ENCODE results near the gene ZNF711.

The ZNF711 gene

DNA sequence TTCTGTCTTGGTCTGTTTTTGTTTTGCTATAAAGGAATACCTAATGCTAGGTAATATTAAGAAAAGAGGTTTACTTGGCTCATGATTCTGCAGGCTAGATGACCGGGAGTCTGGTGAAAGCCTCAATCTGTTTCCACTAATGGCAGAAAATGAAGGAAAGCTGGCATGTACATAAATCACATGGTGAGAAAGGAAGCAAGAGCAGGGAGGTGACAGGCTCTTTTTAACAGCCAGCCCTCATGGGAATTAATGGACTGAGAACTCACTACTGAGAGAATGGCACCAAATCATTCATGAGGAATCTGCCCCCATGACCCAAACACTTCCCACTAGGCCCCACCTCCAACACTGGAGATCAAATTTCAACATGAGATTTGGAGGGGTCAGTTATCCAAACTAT lies 27.8 kb upstream of the ZNF711 start:
- Histone ChIP-seq H3K27ac (ENCODE audit: low read length, poor library complexity, severe bottlenecking) (no peak overlapping the region), H3K9ac (ENCODE audit: low read length) (no peak overlapping the region)

DNA sequence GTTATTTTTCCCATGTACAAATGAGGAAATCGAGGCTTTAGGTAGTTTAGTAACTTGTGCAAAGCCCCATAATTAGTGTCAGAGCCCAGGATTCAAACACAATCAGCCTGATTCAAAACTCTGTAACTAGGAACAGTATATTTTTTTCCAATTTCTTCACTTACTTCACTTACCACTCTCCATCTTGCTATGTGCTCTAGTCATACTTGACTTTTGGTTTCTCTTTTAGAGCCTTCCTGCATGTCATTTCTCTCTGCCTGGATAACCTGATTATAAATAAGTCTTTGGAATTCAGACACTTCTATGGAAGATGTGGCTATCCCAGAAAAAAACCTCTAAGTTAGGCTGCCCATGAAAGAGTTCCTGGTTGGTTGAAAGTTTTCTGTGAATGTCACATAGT lies 22.4 kb upstream of the ZNF711 start:
- Histone ChIP-seq H2BK12ac (ENCODE audit: low read length in 2 of 2) (no peak overlapping the region), H3K4ac (ENCODE audit: low read depth in 1 of 2, low read length in 2 of 2) (no peak overlapping the region), H3K27ac (ENCODE audit: low read length, poor library complexity, severe bottlenecking) (no peak overlapping the region), H3K23ac (ENCODE audit: low read length in 2 of 2) (no peak overlapping the region), H2BK15ac (ENCODE audit: low read depth, poor library complexity, severe bottlenecking) (no peak overlapping the region), H2AK5ac (ENCODE audit: low read length, severe bottlenecking) (no peak overlapping the region), H4K8ac (ENCODE audit: low read length) (no peak overlapping the region), H3K4me1 (ENCODE audit: control insufficient read depth, insufficient read depth, low read depth, low read length) (no peaks in the 10 kb centered on the region), H3K18ac (ENCODE audit: low read depth in 1 of 2, low read length in 2 of 2) (no peak overlapping the region), H3K4me2 (ENCODE audit: low read length, poor library complexity, severe bottlenecking) (no peak overlapping the region), H2BK120ac (ENCODE audit: low read depth, low read length) (no peak overlapping the region), H3K79me1 (replicated peaks; ENCODE audit: low read length, poor library complexity, severe bottlenecking) (no peaks in the 10 kb centered on the region), H3K9ac (ENCODE audit: low read length) (no peak overlapping the region), H3K27me3 (ENCODE audit: control insufficient read depth in 1 of 2, insufficient read depth in 1 of 2, low read length in 2 of 2) (no peaks in the 10 kb centered on the region), H2BK5ac (ENCODE audit: low read depth, low read length, poor library complexity, severe bottlenecking) (no peak overlapping the region), H3K9me3 (ENCODE audit: control insufficient read depth, low read length) (no peaks in the 10 kb centered on the region), H3K14ac (ENCODE audit: low read length in 2 of 2) (no peak overlapping the region), H4K91ac (ENCODE audit: low read length) (no peak overlapping the region), H3K36me3 (ENCODE audit: control insufficient read depth in 1 of 2, insufficient read depth in 2 of 2, low read depth in 1 of 2, low read length in 2 of 2) (no peaks in the 10 kb centered on the region), H3K4me3 (ENCODE audit: insufficient read depth in 1 of 2, low read depth in 1 of 2, low read length in 2 of 2) (no peak overlapping the region), H2AFZ (ENCODE audit: low read depth, low read length) (no peak overlapping the region)
- whole genome bisulfite sequencing, result no CpG with 5 or more reads among the region's 1 CpG
- DNase-seq, result peak; percentile 0

More for the DNA sequence above, 27.8 kb upstream of the ZNF711 start:
- H3K14ac ChIP-seq (ENCODE audit: low read length in 2 of 2), result no peak overlapping the region
- H3K9me3 ChIP-seq (ENCODE audit: control insufficient read depth, low read length), result no peaks in the 10 kb centered on the region
- H3K18ac ChIP-seq (ENCODE audit: low read depth in 1 of 2, low read length in 2 of 2), result no peak overlapping the region
- H3K4me1 ChIP-seq (ENCODE audit: control insufficient read depth, insufficient read depth, low read depth, low read length), result no peaks in the 10 kb centered on the region
- no peak overlapping the region for H3K4me2 ChIP-seq (ENCODE audit: low read length, poor library complexity, severe bottlenecking)
- no peak overlapping the region for H2BK15ac ChIP-seq (ENCODE audit: low read depth, poor library complexity, severe bottlenecking)
- no peak overlapping the region for H3K23ac ChIP-seq (ENCODE audit: low read length in 2 of 2)
- no peaks in the 10 kb centered on the region for H3K36me3 ChIP-seq (ENCODE audit: control insufficient read depth in 1 of 2, insufficient read depth in 2 of 2, low read depth in 1 of 2, low read length in 2 of 2)
- no peak overlapping the region for H4K91ac ChIP-seq (ENCODE audit: low read length)
- no peaks in the 10 kb centered on the region for H3K79me1 ChIP-seq (replicated peaks; ENCODE audit: low read length, poor library complexity, severe bottlenecking)
- no peak overlapping the region for H2AK5ac ChIP-seq (ENCODE audit: low read length, severe bottlenecking)
- DNase-seq, result no peak
- H3K4ac ChIP-seq (ENCODE audit: low read depth in 1 of 2, low read length in 2 of 2), result no peak overlapping the region
- H3K4me3 ChIP-seq (ENCODE audit: insufficient read depth in 1 of 2, low read depth in 1 of 2, low read length in 2 of 2), result no peak overlapping the region
- no peaks in the 10 kb centered on the region for H3K27me3 ChIP-seq (ENCODE audit: control insufficient read depth in 1 of 2, insufficient read depth in 1 of 2, low read length in 2 of 2)
- H2BK12ac ChIP-seq (ENCODE audit: low read length in 2 of 2), result no peak overlapping the region
- no peak overlapping the region for H4K8ac ChIP-seq (ENCODE audit: low read length)
- WGBS, result 27% methylated on average over 1 of the region's 1 CpG
- H2BK5ac ChIP-seq (ENCODE audit: low read depth, low read length, poor library complexity, severe bottlenecking), result no peak overlapping the region
- no peak overlapping the region for H2BK120ac ChIP-seq (ENCODE audit: low read depth, low read length)
- H2AFZ ChIP-seq (ENCODE audit: low read depth, low read length), result no peak overlapping the region

DNA sequence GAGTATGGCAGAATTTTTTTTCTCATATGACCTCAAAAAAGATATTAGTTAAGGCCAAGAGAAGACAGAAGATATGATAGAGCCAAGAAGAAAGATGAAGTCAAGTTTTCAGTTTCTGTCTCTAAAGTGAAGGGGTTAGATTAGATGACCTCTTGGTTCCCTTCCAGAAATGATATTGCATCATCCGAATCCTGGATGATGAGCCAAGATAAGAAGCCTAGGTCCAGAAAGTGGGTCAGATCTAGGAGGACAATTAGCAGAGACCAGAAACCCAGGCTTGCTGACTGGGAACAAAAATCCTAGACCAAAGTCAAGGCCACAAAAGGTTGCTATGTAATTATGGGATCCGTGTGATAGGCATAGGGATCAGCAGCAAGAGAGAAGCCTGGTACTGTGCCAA lies 20.4 kb upstream of the ZNF711 start:
- Histone ChIP-seq H2AK5ac (ENCODE audit: low read length, severe bottlenecking) (no peak overlapping the region), H3K18ac (ENCODE audit: low read depth in 1 of 2, low read length in 2 of 2) (no peak overlapping the region), H3K23ac (ENCODE audit: low read length in 2 of 2) (no peak overlapping the region), H3K4ac (ENCODE audit: low read depth in 1 of 2, low read length in 2 of 2) (no peak overlapping the region), H3K4me2 (ENCODE audit: low read length, poor library complexity, severe bottlenecking) (no peak overlapping the region), H3K36me3 (ENCODE audit: control insufficient read depth in 1 of 2, insufficient read depth in 2 of 2, low read depth in 1 of 2, low read length in 2 of 2) (no peaks in the 10 kb centered on the region), H2BK5ac (ENCODE audit: low read depth, low read length, poor library complexity, severe bottlenecking) (no peak overlapping the region), H3K27me3 (ENCODE audit: control insufficient read depth in 1 of 2, insufficient read depth in 1 of 2, low read length in 2 of 2) (no peaks in the 10 kb centered on the region), H3K9me3 (ENCODE audit: control insufficient read depth, low read length) (no peaks in the 10 kb centered on the region), H3K4me1 (ENCODE audit: control insufficient read depth, insufficient read depth, low read depth, low read length) (no peaks in the 10 kb centered on the region), H2BK120ac (ENCODE audit: low read depth, low read length) (no peak overlapping the region), H3K79me1 (replicated peaks; ENCODE audit: low read length, poor library complexity, severe bottlenecking) (no peaks in the 10 kb centered on the region), H2BK15ac (ENCODE audit: low read depth, poor library complexity, severe bottlenecking) (no peak overlapping the region), H2AFZ (ENCODE audit: low read depth, low read length) (no peak overlapping the region), H2BK12ac (ENCODE audit: low read length in 2 of 2) (no peak overlapping the region), H3K4me3 (ENCODE audit: insufficient read depth in 1 of 2, low read depth in 1 of 2, low read length in 2 of 2) (no peak overlapping the region), H3K27ac (ENCODE audit: low read length, poor library complexity, severe bottlenecking) (no peak overlapping the region), H3K14ac (ENCODE audit: low read length in 2 of 2) (no peak overlapping the region), H4K91ac (ENCODE audit: low read length) (no peak overlapping the region), H4K8ac (ENCODE audit: low read length) (no peak overlapping the region), H3K9ac (ENCODE audit: low read length) (no peak overlapping the region)
- WGBS, result 84% methylated on average over 2 of the region's 2 CpGs
- no peak for DNase-seq

DNA sequence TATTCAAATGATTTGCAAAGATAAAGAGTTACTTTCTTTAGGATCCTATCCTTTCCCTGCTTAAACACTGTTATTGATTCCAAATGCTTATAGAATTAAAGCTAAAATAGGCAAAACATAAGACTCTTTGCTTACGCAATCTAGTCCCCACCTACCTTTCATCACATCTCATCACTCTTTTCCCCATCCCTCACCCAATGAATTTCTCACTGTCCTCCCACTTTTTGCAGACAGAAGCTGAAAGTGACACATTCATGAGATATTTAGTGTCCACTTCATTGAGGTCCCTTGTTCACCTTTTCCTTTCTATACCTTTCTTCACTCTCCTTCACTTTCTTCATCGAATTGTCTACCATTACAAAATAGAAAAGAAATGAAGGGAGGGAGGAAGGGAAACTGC lies 636 bp upstream of the ZNF711 start:
- no peak overlapping the region for H2AK5ac ChIP-seq (ENCODE audit: low read length, severe bottlenecking)
- peak overlapping the region; percentile 65 for H3K4me2 ChIP-seq (ENCODE audit: low read length, poor library complexity, severe bottlenecking)
- no peak overlapping the region for H3K4ac ChIP-seq (ENCODE audit: low read depth in 1 of 2, low read length in 2 of 2)
- H3K4me3 ChIP-seq (ENCODE audit: insufficient read depth in 1 of 2, low read depth in 1 of 2, low read length in 2 of 2), result peak overlapping the region in 1 of 2 experiments; percentile 67
- peak; percentile 3 for DNase-seq
- WGBS, result 83% methylated on average over 1 of the region's 2 CpGs
- H3K27ac ChIP-seq (ENCODE audit: low read length, poor library complexity, severe bottlenecking), result no peak overlapping the region
- H3K36me3 ChIP-seq (ENCODE audit: control insufficient read depth in 1 of 2, insufficient read depth in 2 of 2, low read depth in 1 of 2, low read length in 2 of 2), result no peaks in the 10 kb centered on the region
- H2BK12ac ChIP-seq (ENCODE audit: low read length in 2 of 2), result no peak overlapping the region
- peaks cover 0 to 6% of the 10 kb centered on the region in 2 experiments for H3K27me3 ChIP-seq (ENCODE audit: control insufficient read depth in 1 of 2, insufficient read depth in 1 of 2, low read length in 2 of 2)
- H2AFZ ChIP-seq (ENCODE audit: low read depth, low read length), result no peak overlapping the region
- no peak overlapping the region for H3K18ac ChIP-seq (ENCODE audit: low read depth in 1 of 2, low read length in 2 of 2)
- no peak overlapping the region for H2BK5ac ChIP-seq (ENCODE audit: low read depth, low read length, poor library complexity, severe bottlenecking)
- H3K9me3 ChIP-seq (ENCODE audit: control insufficient read depth, low read length), result no peaks in the 10 kb centered on the region
- H4K8ac ChIP-seq (ENCODE audit: low read length), result no peak overlapping the region
- no peaks in the 10 kb centered on the region for H3K79me1 ChIP-seq (replicated peaks; ENCODE audit: low read length, poor library complexity, severe bottlenecking)
- no peaks in the 10 kb centered on the region for H3K4me1 ChIP-seq (ENCODE audit: control insufficient read depth, insufficient read depth, low read depth, low read length)
- no peak overlapping the region for H3K9ac ChIP-seq (ENCODE audit: low read length)
- H4K91ac ChIP-seq (ENCODE audit: low read length), result no peak overlapping the region
- H3K23ac ChIP-seq (ENCODE audit: low read length in 2 of 2), result no peak overlapping the region
- H2BK15ac ChIP-seq (ENCODE audit: low read depth, poor library complexity, severe bottlenecking), result no peak overlapping the region
- no peak overlapping the region for H2BK120ac ChIP-seq (ENCODE audit: low read depth, low read length)
- H3K14ac ChIP-seq (ENCODE audit: low read length in 2 of 2), result no peak overlapping the region

Data from mesenchymal stem cell (in vitro differentiated cells and primary cell).